ENCODE measurements around the gene MRPS21. TPM values are rescaled to one million over a fixed set of nuclear protein-coding genes. Genes with fewer than 3 reads are reported as not detected.
"Not testable (repeated sequence)": the region's sequence is repeated elsewhere in the genome, so short reads cannot be mapped to it uniquely, and the experiment has no call there.

The MRPS21 gene
- total RNA-seq, 4 donors from 2014 or later: 34.1 to 49.7 (median 38.0) TPM

DNA sequence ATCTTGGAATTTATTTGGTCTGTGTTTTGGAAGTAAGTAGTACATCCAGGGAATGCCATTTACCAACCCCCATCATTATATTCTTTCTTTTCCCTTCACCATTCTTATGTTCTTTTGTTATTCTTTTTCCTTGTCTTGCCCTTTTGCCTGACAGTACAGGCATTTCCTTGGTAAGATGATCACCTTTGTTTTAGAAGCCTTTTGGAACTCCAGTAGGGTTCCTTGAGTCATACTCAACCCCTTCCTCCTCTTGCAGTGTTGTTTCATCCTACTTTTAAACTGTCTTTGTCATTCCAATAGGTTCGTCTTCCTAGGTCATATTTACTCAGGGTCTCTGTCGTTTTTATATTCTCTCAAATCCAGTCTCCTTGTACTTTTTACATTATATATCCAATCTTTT, 9.2 kb downstream of the MRPS21 start:
- WGBS, 2 donors: 89% methylated on average over 2 of the region's 2 CpGs
- DNase-seq (ENCODE audit: low spot score in 2 of 2): no peak
- no peak for TF ChIP-seq POLR2A (IDR thresholded peaks at IDR 0.05)
- TF ChIP-seq, protein P1, sequence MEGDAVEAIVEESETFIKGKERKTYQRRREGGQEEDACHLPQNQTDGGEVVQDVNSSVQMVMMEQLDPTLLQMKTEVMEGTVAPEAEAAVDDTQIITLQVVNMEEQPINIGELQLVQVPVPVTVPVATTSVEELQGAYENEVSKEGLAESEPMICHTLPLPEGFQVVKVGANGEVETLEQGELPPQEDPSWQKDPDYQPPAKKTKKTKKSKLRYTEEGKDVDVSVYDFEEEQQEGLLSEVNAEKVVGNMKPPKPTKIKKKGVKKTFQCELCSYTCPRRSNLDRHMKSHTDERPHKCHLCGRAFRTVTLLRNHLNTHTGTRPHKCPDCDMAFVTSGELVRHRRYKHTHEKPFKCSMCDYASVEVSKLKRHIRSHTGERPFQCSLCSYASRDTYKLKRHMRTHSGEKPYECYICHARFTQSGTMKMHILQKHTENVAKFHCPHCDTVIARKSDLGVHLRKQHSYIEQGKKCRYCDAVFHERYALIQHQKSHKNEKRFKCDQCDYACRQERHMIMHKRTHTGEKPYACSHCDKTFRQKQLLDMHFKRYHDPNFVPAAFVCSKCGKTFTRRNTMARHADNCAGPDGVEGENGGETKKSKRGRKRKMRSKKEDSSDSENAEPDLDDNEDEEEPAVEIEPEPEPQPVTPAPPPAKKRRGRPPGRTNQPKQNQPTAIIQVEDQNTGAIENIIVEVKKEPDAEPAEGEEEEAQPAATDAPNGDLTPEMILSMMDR (IDR thresholded peaks at IDR 0.05): no peak
- intact Hi-C loops (cut with DNase I; ENCODE audit: low total_unique reads): no loop called here
- no peak overlapping the region for H3K4me3 ChIP-seq (ENCODE audit: low read depth, poor library complexity, severe bottlenecking)

DNA sequence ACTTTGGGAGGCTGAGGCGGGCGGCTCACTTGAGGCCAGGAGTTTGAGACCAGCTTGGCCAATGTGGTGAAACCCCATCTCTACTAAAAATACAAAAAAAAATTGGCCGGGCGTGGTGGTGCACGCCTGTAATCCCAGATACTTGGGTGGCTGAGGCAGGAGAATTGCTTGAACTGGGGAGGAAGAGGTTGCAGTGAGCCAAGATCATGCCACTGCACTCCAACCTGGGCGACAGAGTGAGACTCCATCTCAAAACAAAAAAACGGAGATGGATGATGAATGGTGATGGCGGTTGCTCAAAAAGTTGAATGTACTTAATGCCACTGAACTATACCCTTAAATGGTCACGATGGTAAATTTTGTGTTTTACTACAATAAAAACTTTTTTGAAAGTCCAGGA, 14.9 kb downstream of the MRPS21 start:
- intact Hi-C loops (cut with DNase I; ENCODE audit: low total_unique reads); DNase-seq (ENCODE audit: low spot score in 2 of 2); H3K4me3 ChIP-seq (ENCODE audit: low read depth, poor library complexity, severe bottlenecking): not testable (repeated sequence)
- WGBS, 2 donors: 91 to 94% methylated on average over 9 of the region's 9 CpGs

DNA sequence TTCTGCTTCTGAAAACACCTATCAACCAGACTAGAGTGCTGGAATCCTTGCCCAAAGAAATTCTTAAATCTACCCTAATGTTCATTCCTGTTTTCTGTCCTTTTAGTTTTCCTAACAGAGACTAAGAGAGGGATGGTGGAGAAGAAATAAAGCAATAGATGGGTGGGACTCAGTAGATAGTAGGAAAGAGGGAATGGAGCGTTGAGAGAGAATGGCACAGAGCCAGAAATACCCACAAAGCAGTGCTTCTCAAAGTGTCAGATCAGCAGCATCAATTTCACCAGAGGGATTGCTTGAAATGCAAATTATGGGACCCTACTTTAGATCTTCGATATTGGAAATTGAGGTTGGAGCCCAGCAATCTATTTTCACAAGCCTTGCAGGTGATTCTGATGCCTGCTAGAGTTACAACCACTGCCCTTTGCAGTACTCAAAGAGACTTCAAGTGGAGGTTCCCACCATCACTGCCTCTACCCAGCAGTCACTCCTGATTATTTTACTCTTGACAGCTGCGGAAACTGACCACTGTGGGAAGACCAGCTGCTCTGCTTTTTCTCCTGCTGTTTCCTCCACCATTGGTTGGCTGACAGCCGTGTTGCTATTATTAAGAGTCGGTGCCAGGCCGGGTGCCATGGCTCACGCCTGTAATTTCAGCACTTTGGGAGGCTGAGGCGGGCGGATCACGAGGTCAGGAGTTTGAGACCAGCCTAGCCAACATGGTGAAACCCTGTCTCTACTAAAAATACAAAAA, 16.3 kb downstream of the MRPS21 start:
- DNase-seq (ENCODE audit: low spot score in 2 of 2): no peak
- no peak overlapping the region for H3K4me3 ChIP-seq (ENCODE audit: low read depth, poor library complexity, severe bottlenecking)
- 77 to 85% methylated on average over 10 of the region's 10 CpGs for WGBS, 2 donors

DNA sequence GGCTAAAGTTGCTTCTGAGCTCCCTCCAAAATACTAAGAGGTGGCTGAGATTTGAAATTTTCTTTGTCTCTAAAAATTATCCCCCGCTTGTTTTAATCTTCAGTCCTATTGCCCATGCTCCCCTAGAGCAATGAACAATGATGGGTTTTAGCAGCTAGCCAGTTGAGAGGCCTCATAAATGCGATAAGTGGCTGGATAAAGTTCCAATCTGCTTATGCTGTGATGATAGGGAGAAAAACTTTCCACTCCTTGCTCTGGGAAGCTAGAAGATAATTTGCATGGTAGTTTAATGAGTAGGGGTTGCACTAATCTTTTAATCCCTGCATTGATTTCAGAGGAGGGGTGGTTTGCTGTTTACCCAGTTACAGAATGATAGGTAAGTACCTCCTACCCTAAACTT, 18.1 kb downstream of the MRPS21 start:
- 93 to 95% methylated on average over 2 of the region's 2 CpGs for WGBS, 2 donors
- H3K4me3 ChIP-seq (ENCODE audit: low read depth, poor library complexity, severe bottlenecking): no peak overlapping the region
- TF ChIP-seq, protein P1 (IDR thresholded peaks at IDR 0.05): no peak
- TF ChIP-seq POLR2A (IDR thresholded peaks at IDR 0.05): no peak
- intact Hi-C loops (cut with DNase I; ENCODE audit: low total_unique reads): no loop called here
- no peak for DNase-seq (ENCODE audit: low spot score in 2 of 2)

More for the DNA sequence above, 16.3 kb downstream of the MRPS21 start:
- TF ChIP-seq POLR2A (IDR thresholded peaks at IDR 0.05): no peak
- TF ChIP-seq, protein P1 (IDR thresholded peaks at IDR 0.05): no peak
- intact Hi-C loops (cut with DNase I; ENCODE audit: low total_unique reads): no loop called here

DNA sequence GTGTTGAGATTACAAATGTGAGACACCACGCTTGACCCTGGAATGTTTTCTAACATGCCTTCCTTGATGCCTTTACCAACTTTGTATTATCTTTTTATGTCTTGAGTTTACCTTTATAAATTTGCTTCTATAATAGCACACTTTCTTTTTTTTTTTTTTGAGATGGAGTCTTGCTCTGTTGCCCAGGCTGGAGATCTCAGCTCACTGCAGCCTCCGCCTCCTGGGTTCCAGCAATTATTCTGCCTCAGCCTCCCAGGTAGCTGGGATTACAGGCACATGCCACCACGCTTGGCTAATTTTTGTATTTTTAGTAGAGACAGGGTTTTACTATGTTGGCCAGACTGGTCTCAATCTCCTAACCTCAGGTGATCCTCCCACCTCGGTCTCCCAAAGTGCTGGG, 21.0 kb downstream of the MRPS21 start:
- 83 to 97% methylated on average over 4 of the region's 4 CpGs for WGBS, 2 donors
- DNase-seq (ENCODE audit: low spot score in 2 of 2); H3K4me3 ChIP-seq (ENCODE audit: low read depth, poor library complexity, severe bottlenecking); intact Hi-C loops (cut with DNase I; ENCODE audit: low total_unique reads): not testable (repeated sequence)

DNA sequence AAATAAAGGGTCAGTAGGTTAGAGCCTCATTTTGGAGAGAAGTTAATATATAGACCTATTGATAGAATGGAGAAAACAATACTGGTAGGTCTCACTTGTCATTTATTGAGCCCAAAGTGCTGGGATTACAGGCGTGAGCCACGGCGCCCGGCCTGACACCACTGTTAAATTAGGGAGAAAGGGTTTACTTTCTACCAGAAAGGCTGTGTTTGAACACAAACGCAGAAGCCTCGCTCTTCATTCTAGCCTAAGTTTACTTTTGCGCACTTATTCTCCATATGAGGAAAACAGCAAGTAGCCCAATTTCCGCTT, 27.0 kb downstream of the MRPS21 start:
- DNase-seq (ENCODE audit: low spot score in 2 of 2): no peak
- WGBS, 2 donors: 83 to 86% methylated on average over 8 of the region's 8 CpGs
- H3K4me3 ChIP-seq (ENCODE audit: low read depth, poor library complexity, severe bottlenecking): no peak overlapping the region
- TF ChIP-seq, protein P1 (IDR thresholded peaks at IDR 0.05): no peak
- TF ChIP-seq POLR2A (IDR thresholded peaks at IDR 0.05): no peak
- intact Hi-C loops (cut with DNase I; ENCODE audit: low total_unique reads): no loop called here

DNA sequence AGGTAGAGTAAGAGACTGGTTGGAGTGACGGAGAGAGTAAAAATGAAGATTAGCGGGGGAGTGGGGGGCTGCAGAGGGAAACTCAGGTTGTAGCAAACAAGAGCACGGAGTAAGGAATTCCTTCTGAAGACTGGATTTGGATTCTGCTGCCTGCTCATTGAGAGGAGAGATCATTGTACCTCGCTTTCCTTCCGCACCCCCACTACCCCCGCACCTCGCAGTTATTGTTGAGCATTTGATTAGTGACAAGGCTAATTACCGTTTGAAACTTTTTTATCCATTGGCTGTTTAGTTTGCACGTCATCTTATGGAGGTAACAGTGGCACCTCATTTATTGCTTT, 28.1 kb downstream of the MRPS21 start:
- no peak for DNase-seq (ENCODE audit: low spot score in 2 of 2)
- intact Hi-C loops (cut with DNase I; ENCODE audit: low total_unique reads): no loop called here
- TF ChIP-seq, protein P1 (IDR thresholded peaks at IDR 0.05): no peak
- no peak for TF ChIP-seq POLR2A (IDR thresholded peaks at IDR 0.05)
- WGBS, 2 donors: 0% methylated on average over 9 of the region's 9 CpGs
- peak overlapping the region; percentile 90 for H3K4me3 ChIP-seq (ENCODE audit: low read depth, poor library complexity, severe bottlenecking)
